Panc1 (cell line): ENCODE measurements around the gene VPS4B. TPM values are rescaled to one million over a fixed set of nuclear protein-coding genes. Genes with fewer than 3 reads are reported as not detected.

Source experiments
- ATAC-seq: fragments of 200-7000 bp; cut with Tn5 transposase; 2 replicates; pipeline ENCODE4 v1.9.1; 2020; ENCODE audit warnings: mild to moderate bottlenecking, moderate library complexity
- BruUV-seq: library from RNA; stranded (reverse); fragments of 400-500 nt; replicated peaks from 2 replicates; lab custom pipeline; 2021; lab: Mats Ljungman, UMichigan
- CTCF ChIA-PET: fragments of 300-600 bp; sonication (Branson Sonifier 250); formaldehyde crosslinking; loops from one replicate; lab custom pipeline; 2022; ENCODE audit warnings: antibody characterized with exemption; lab: Charles Lee
- POLR2A ChIA-PET: fragments of 300-600 bp; sonication (Branson Sonifier 250); formaldehyde crosslinking; loops from one replicate; lab custom pipeline; 2022; ENCODE audit warnings: antibody characterized with exemption; lab: Charles Lee
- DNase-seq: peaks from one replicate; pipeline ENCODE4 v3.0.0-alpha.2; 2010; ENCODE audit warnings: low read depth, low spot score
- H3K27ac ChIP-seq: 2 replicates; pipeline ENCODE4 v1.5.1; 2011; ENCODE audit warnings: mild to moderate bottlenecking, low read length, inconsistent platforms
- H3K27me3 ChIP-seq: fragments of 200-500 bp; sonication (Bioruptor generic); 2 replicates; pipeline ENCODE4 v1.6.0; 2014; ENCODE audit warnings: low read length, inconsistent platforms; ENCODE audit not compliant: control insufficient read depth, insufficient read depth
- H3K36me3 ChIP-seq: fragments of 200-500 bp; sonication (Bioruptor generic); 2 replicates; pipeline ENCODE4 v1.5.1; 2014; ENCODE audit warnings: inconsistent platforms, mild to moderate bottlenecking, low read length, moderate library complexity; ENCODE audit not compliant: control insufficient read depth, insufficient read depth
- H3K4me1 ChIP-seq: 2 replicates; pipeline ENCODE4 v1.5.1; 2011; ENCODE audit warnings: inconsistent platforms, mild to moderate bottlenecking, low read length, moderate library complexity; ENCODE audit not compliant: control insufficient read depth, insufficient read depth
- H3K4me3 ChIP-seq, 2 experiments: 2 replicates each; pipeline ENCODE4 v1.5.1; 2011 to 2012; ENCODE audit warnings: low read depth in 2 of 2, low read length in 2 of 2, mild to moderate bottlenecking in 2 of 2, inconsistent platforms in 1 of 2, moderate library complexity in 1 of 2
- H3K9me3 ChIP-seq: fragments of 200-500 bp; sonication (Bioruptor generic); 2 replicates; pipeline ENCODE4 v1.5.1; 2014; ENCODE audit warnings: low read depth, mild to moderate bottlenecking, inconsistent platforms, low read length, moderate library complexity; ENCODE audit not compliant: control insufficient read depth, insufficient read depth
- POLR2AphosphoS5 ChIP-seq: IDR thresholded peaks from 2 replicates; pipeline ENCODE4 v1.6.1; 2012; ENCODE audit warnings: mild to moderate bottlenecking, low read depth, low read length, moderate library complexity
- SIN3A ChIP-seq: IDR thresholded peaks from 2 replicates; pipeline ENCODE4 v1.6.1; 2012; ENCODE audit warnings: low read depth, mild to moderate bottlenecking, low read length, moderate library complexity, borderline replicate concordance; ENCODE audit not compliant: insufficient read depth
- TCF7L2 ChIP-seq: IDR thresholded peaks from 2 replicates; pipeline ENCODE4 v1.6.1; 2011; ENCODE audit warnings: mild to moderate bottlenecking, low read depth, low read length, inconsistent platforms
- in situ Hi-C: cut with HindIII; loops from 2 replicates; pipeline ENCODE4 v1.10.0; 2016; ENCODE audit warnings: low sequenced_read_pairs, low pct_unique_long_range_greater_than_20kb
- intact Hi-C: fragments of 100-400 bp; cut with micrococcal nuclease; formaldehyde crosslinking; loops from one replicate; pipeline ENCODE4 v1.10.0; 2022; ENCODE audit not compliant: unreplicated experiment
- total RNA-seq: library from RNA; stranded (reverse); gene quantifications from one replicate; pipeline ENCODE4 v1.2.1, GENCODE V29; 2021; ENCODE audit not compliant: unreplicated experiment
- TF ChIP-seq, protein P1 (sequence below): fragments of 450-650 bp; IDR thresholded peaks from 2 replicates; pipeline ENCODE4 v1.5.1; 2017; ENCODE audit warnings: mild to moderate bottlenecking
- TF ChIP-seq, protein P2 (sequence below), 2 experiments: IDR thresholded peaks; 2 replicates each; pipeline ENCODE4 v1.6.1; 2011 to 2012; ENCODE audit warnings: low read depth in 2 of 2, control low read depth in 1 of 2, low read length in 1 of 2, mild to moderate bottlenecking in 1 of 2, moderate library complexity in 1 of 2; ENCODE audit not compliant: insufficient read depth in 1 of 2

VPS4B gene
- total RNA-seq, 1 experiment from 2014 or later: 44.5 TPM

DNA sequence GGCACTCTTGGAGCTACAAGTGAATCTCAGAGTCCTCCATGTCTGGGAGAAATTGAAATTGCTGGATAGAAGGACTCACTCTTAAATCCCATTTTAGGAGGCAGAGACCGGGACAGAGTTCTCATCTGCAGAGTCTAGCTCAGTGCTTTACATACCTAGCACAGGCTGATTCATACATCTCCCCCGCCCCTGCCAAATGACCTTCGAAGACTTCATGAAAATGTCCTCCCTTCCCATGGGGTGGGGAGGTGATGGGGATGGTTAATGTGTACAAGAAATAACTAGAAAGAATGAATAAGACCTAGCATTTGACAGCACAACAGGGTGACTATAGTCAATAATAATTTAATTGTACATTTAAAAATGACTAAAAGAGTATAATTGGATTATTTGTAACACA, 46.3 kb upstream of the VPS4B start:
- ChIA-PET POLR2A (no interaction called here), CTCF (no interaction called here)
- no peaks in the 10 kb centered on the region for H3K27me3 ChIP-seq
- in situ Hi-C loops (no loop called here), intact Hi-C loops (no loop called here)
- H3K4me3 ChIP-seq: no peak overlapping the region
- ATAC-seq (no peak), DNase-seq (no peak)
- no peaks in the 10 kb centered on the region for H3K9me3 ChIP-seq
- BruUV-seq: no TSS peak
- H3K4me1 ChIP-seq: no peaks in the 10 kb centered on the region
- TF ChIP-seq, protein P1, sequence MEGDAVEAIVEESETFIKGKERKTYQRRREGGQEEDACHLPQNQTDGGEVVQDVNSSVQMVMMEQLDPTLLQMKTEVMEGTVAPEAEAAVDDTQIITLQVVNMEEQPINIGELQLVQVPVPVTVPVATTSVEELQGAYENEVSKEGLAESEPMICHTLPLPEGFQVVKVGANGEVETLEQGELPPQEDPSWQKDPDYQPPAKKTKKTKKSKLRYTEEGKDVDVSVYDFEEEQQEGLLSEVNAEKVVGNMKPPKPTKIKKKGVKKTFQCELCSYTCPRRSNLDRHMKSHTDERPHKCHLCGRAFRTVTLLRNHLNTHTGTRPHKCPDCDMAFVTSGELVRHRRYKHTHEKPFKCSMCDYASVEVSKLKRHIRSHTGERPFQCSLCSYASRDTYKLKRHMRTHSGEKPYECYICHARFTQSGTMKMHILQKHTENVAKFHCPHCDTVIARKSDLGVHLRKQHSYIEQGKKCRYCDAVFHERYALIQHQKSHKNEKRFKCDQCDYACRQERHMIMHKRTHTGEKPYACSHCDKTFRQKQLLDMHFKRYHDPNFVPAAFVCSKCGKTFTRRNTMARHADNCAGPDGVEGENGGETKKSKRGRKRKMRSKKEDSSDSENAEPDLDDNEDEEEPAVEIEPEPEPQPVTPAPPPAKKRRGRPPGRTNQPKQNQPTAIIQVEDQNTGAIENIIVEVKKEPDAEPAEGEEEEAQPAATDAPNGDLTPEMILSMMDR: no peak
- TF ChIP-seq TCF7L2: no peak
- TF ChIP-seq POLR2AphosphoS5: no peak
- no peak for TF ChIP-seq SIN3A
- TF ChIP-seq, protein P2, sequence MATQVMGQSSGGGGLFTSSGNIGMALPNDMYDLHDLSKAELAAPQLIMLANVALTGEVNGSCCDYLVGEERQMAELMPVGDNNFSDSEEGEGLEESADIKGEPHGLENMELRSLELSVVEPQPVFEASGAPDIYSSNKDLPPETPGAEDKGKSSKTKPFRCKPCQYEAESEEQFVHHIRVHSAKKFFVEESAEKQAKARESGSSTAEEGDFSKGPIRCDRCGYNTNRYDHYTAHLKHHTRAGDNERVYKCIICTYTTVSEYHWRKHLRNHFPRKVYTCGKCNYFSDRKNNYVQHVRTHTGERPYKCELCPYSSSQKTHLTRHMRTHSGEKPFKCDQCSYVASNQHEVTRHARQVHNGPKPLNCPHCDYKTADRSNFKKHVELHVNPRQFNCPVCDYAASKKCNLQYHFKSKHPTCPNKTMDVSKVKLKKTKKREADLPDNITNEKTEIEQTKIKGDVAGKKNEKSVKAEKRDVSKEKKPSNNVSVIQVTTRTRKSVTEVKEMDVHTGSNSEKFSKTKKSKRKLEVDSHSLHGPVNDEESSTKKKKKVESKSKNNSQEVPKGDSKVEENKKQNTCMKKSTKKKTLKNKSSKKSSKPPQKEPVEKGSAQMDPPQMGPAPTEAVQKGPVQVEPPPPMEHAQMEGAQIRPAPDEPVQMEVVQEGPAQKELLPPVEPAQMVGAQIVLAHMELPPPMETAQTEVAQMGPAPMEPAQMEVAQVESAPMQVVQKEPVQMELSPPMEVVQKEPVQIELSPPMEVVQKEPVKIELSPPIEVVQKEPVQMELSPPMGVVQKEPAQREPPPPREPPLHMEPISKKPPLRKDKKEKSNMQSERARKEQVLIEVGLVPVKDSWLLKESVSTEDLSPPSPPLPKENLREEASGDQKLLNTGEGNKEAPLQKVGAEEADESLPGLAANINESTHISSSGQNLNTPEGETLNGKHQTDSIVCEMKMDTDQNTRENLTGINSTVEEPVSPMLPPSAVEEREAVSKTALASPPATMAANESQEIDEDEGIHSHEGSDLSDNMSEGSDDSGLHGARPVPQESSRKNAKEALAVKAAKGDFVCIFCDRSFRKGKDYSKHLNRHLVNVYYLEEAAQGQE (IDR thresholded peaks at IDR 0.05; ENCODE audit: insufficient read depth in 1 of 2, low read depth in 2 of 2, low read length in 1 of 2): no peak
- H3K27ac ChIP-seq: no peak overlapping the region
- no peaks in the 10 kb centered on the region for H3K36me3 ChIP-seq

- Histone ChIP-seq H3K4me1 (no peaks in the 10 kb centered on the region), H3K27ac (no peak overlapping the region), H3K36me3 (no peaks in the 10 kb centered on the region), H3K27me3 (no peaks in the 10 kb centered on the region), H3K4me3 (no peak overlapping the region), H3K9me3 (no peaks in the 10 kb centered on the region)
- no TSS peak for BruUV-seq
- in situ Hi-C loops (no loop called here), intact Hi-C loops (no loop called here)
- DNase-seq (no peak), ATAC-seq (no peak)
- ChIA-PET POLR2A (no interaction called here), CTCF (no interaction called here)
- TF ChIP-seq POLR2AphosphoS5: no peak
- TF ChIP-seq, protein P1: no peak
- TF ChIP-seq SIN3A: no peak
- TF ChIP-seq TCF7L2: no peak
- TF ChIP-seq, protein P2 (IDR thresholded peaks at IDR 0.05; ENCODE audit: insufficient read depth in 1 of 2, low read depth in 2 of 2, low read length in 1 of 2): no peak
These were observed 45.4 kb upstream of the VPS4B start for GRCh38 chr18:63467699-63468098.
